H1 (cell line): Measurements from ENCODE around the gene VMO1. TPM values are rescaled to one million over a fixed set of nuclear protein-coding genes. Genes with fewer than 3 reads are reported as not detected.

Experiments
- CTCF ChIA-PET: fragments of 300-600 bp; sonication (Branson Sonifier 250); formaldehyde crosslinking; loops from one replicate; lab custom pipeline; 2021; ENCODE audit not compliant: partially characterized antibody; lab: Charles Lee
- POLR2A ChIA-PET: fragments of 300-600 bp; sonication (Branson Sonifier 250); formaldehyde crosslinking; loops from one replicate; lab custom pipeline; 2021; ENCODE audit warnings: inconsistent platforms; ENCODE audit not compliant: partially characterized antibody; lab: Charles Lee
- DNase-seq, 2 experiments: peaks; one replicate each; pipeline versions ENCODE4 v3.0.0 to v3.0.0-alpha.2; 2010 to 2022; ENCODE audit warnings: low spot score in 2 of 2, low read depth in 1 of 2, mixed read lengths in 1 of 2
- FAIRE-seq: peaks from 2 replicates; lab custom pipeline; 2011; peaks lifted over from hg19 to GRCh38; lab: Jason Lieb, UNC
- H2AFZ ChIP-seq: 2 replicates; pipeline ENCODE4 v1.8.1; 2012; ENCODE audit warnings: low read length, inconsistent platforms
- H2AK5ac ChIP-seq: 2 replicates; pipeline ENCODE4 v1.6.1; 2013; ENCODE audit warnings: low read depth, low read length
- H2BK120ac ChIP-seq: replicated peaks from 2 replicates; pipeline ENCODE3; 2013; ENCODE audit warnings: low read depth, low read length, inconsistent platforms
- H2BK12ac ChIP-seq: 2 replicates; pipeline ENCODE4 v1.6.1; 2013; ENCODE audit warnings: low read depth, low read length
- H2BK15ac ChIP-seq: 2 replicates; pipeline ENCODE4 v1.6.1; 2013; ENCODE audit warnings: low read length
- H2BK20ac ChIP-seq: 2 replicates; pipeline ENCODE4 v1.6.1; 2013; ENCODE audit warnings: low read length
- H2BK5ac ChIP-seq: 2 replicates; pipeline ENCODE4 v1.6.1; 2013; ENCODE audit warnings: low read depth, low read length
- H3K14ac ChIP-seq: 2 replicates; pipeline ENCODE4 v1.6.1; 2013; ENCODE audit warnings: inconsistent platforms; ENCODE audit not compliant: insufficient read length
- H3K18ac ChIP-seq: 2 replicates; pipeline ENCODE4 v1.6.1; 2013; ENCODE audit warnings: low read length; ENCODE audit errors: extremely low read depth
- H3K23ac ChIP-seq: 2 replicates; pipeline ENCODE4 v1.6.1; 2013; ENCODE audit warnings: inconsistent platforms; ENCODE audit not compliant: insufficient read length
- H3K23me2 ChIP-seq: 2 replicates; pipeline ENCODE4 v1.6.1; 2013; ENCODE audit warnings: low read depth, low read length
- H3K27ac ChIP-seq: 2 replicates; pipeline ENCODE4 v1.6.1; 2011; ENCODE audit warnings: low read depth, low read length, inconsistent platforms
- H3K27me3 ChIP-seq, 4 experiments: replicated peaks in 1 of 4; 1 replicate in 1 of 4; 2 replicates in 3 of 4; pipeline versions ENCODE4 v1.6.1 to v1.8.1; 2011 to 2013; ENCODE audit warnings: low read length in 3 of 4, mild to moderate bottlenecking in 3 of 4, inconsistent platforms in 2 of 4, mixed read lengths in 2 of 4, moderate library complexity in 1 of 4; ENCODE audit not compliant: control insufficient read depth in 3 of 4, insufficient read depth in 3 of 4; ENCODE audit errors: extremely low read depth in 1 of 4
- H3K36me3 ChIP-seq, 4 experiments: 2 replicates each; pipeline versions ENCODE4 v1.6.1 to v1.8.1; 2011 to 2013; ENCODE audit warnings: mild to moderate bottlenecking in 4 of 4, low read length in 3 of 4, moderate library complexity in 2 of 4, control low read depth in 1 of 4, inconsistent platforms in 1 of 4; ENCODE audit not compliant: insufficient read depth in 4 of 4, control insufficient read depth in 2 of 4
- H3K4ac ChIP-seq: replicated peaks from 2 replicates; pipeline ENCODE3; 2013; ENCODE audit warnings: low read length, low read depth, mixed read lengths, inconsistent platforms; ENCODE audit not compliant: insufficient read length
- H3K4me1 ChIP-seq, 4 experiments: replicated peaks in 1 of 4; 1 replicate in 1 of 4; 2 replicates in 3 of 4; pipeline versions ENCODE4 v1.6.1 to v1.8.1; 2011 to 2013; ENCODE audit warnings: low read length in 3 of 4, inconsistent platforms in 2 of 4, mixed read lengths in 1 of 4; ENCODE audit not compliant: insufficient read depth in 4 of 4, control insufficient read depth in 3 of 4
- H3K4me2 ChIP-seq, 2 experiments: 2 replicates each; pipeline versions ENCODE4 v1.6.1 to v1.8.1; 2011 to 2013; ENCODE audit warnings: low read depth in 2 of 2, low read length in 2 of 2, control low read depth in 1 of 2, inconsistent platforms in 1 of 2, mild to moderate bottlenecking in 1 of 2; ENCODE audit not compliant: insufficient read depth in 1 of 2
- H3K4me3 ChIP-seq, 4 experiments: fragments of 200-600, 300-600 bp in 1 of 4; sonication (generic), shearing (Covaris generic), sonication (Bioruptor Twin) in 1 of 4; 2 replicates each; pipeline versions ENCODE4 v1.5.1 to v1.8.1; 2011 to 2016; ENCODE audit warnings: low read length in 4 of 4, low read depth in 3 of 4, control low read depth in 2 of 4, inconsistent platforms in 2 of 4, mild to moderate bottlenecking in 2 of 4, mixed read lengths in 1 of 4, moderate library complexity in 1 of 4; ENCODE audit not compliant: insufficient read depth in 2 of 4; ENCODE audit errors: extremely low read depth in 1 of 4
- H3K56ac ChIP-seq: replicated peaks from 2 replicates; pipeline ENCODE3; 2013; ENCODE audit warnings: low read depth, mild to moderate bottlenecking, mixed read lengths, low read length, inconsistent platforms; ENCODE audit not compliant: insufficient read length
- H3K79me1 ChIP-seq: 2 replicates; pipeline ENCODE4 v1.6.1; 2013; ENCODE audit warnings: low read depth, low read length, control low read depth
- H3K79me2 ChIP-seq, 2 experiments: 2 replicates each; pipeline versions ENCODE4 v1.6.1 to v1.8.1; 2012 to 2013; ENCODE audit warnings: low read length in 2 of 2, mild to moderate bottlenecking in 2 of 2, inconsistent platforms in 1 of 2; ENCODE audit not compliant: insufficient read depth in 2 of 2, control insufficient read depth in 1 of 2
- H3K9ac ChIP-seq, 4 experiments: replicated peaks in 1 of 4; 1 replicate in 1 of 4; 2 replicates in 3 of 4; pipeline versions ENCODE4 v1.6.1 to v1.8.1; 2011 to 2013; ENCODE audit warnings: low read depth in 3 of 4, low read length in 3 of 4, control low read depth in 2 of 4, mild to moderate bottlenecking in 2 of 4, moderate library complexity in 2 of 4, inconsistent platforms in 1 of 4; ENCODE audit errors: extremely low read depth in 1 of 4
- H3K9me3 ChIP-seq, 2 experiments: 2 replicates each; pipeline versions ENCODE4 v1.6.1 to v1.8.1; 2012 to 2013; ENCODE audit warnings: mild to moderate bottlenecking in 2 of 2, moderate library complexity in 2 of 2, control low read depth in 1 of 2, inconsistent platforms in 1 of 2, low read depth in 1 of 2, low read length in 1 of 2, mixed read lengths in 1 of 2; ENCODE audit not compliant: insufficient read depth in 2 of 2
- H4K20me1 ChIP-seq, 2 experiments: replicated peaks in 1 of 2; 2 replicates each; pipeline versions ENCODE3 to v1.8.1; 2011 to 2013; ENCODE audit warnings: inconsistent platforms in 2 of 2, low read length in 2 of 2, mild to moderate bottlenecking in 1 of 2; ENCODE audit not compliant: insufficient read depth in 2 of 2, control insufficient read depth in 1 of 2
- H4K5ac ChIP-seq: 2 replicates; pipeline ENCODE4 v1.6.1; 2013; ENCODE audit warnings: low read length, low read depth, mixed read lengths, inconsistent platforms; ENCODE audit not compliant: insufficient read length
- H4K8ac ChIP-seq: 2 replicates; pipeline ENCODE4 v1.8.0; 2013; ENCODE audit warnings: mild to moderate bottlenecking, moderate library complexity, low read length, inconsistent platforms; ENCODE audit not compliant: insufficient read depth; ENCODE audit errors: extremely low read depth
- H4K91ac ChIP-seq: replicated peaks from 2 replicates; pipeline ENCODE3; 2013; ENCODE audit warnings: low read length, mixed read lengths, inconsistent platforms; ENCODE audit not compliant: insufficient read length
- BACH1 ChIP-seq: IDR thresholded peaks from 2 replicates; pipeline ENCODE4 v1.6.1; 2012; ENCODE audit warnings: low read length, improper control_type of control experiment
- CBX8 ChIP-seq: fragments of 300-800, 300-1000 bp; sonication (generic); IDR thresholded peaks from 2 replicates; pipeline ENCODE4 v1.7.1; 2016; ENCODE audit warnings: low read depth, low read length, borderline replicate concordance
- CTBP2 ChIP-seq: IDR thresholded peaks from 2 replicates; pipeline ENCODE4 v1.7.0; 2011; ENCODE audit warnings: borderline replicate concordance, mild to moderate bottlenecking, moderate library complexity, mixed read lengths, low read length; ENCODE audit not compliant: insufficient read depth, insufficient read length
- POLR2A ChIP-seq, 2 experiments: IDR thresholded peaks; 1 replicate in 1 of 2; 2 replicates in 1 of 2; pipeline ENCODE4 v1.6.1; 2011; ENCODE audit warnings: low read depth in 2 of 2, low read length in 2 of 2, mild to moderate bottlenecking in 2 of 2; ENCODE audit errors: control extremely low read depth in 1 of 2
- POU5F1 ChIP-seq: IDR thresholded peaks from 2 replicates; pipeline ENCODE4 v1.6.1; 2011; ENCODE audit warnings: low read depth, mild to moderate bottlenecking, low read length, moderate library complexity
- SP1 ChIP-seq: IDR thresholded peaks from 2 replicates; pipeline ENCODE4 v1.6.1; 2011; ENCODE audit warnings: low read depth, low read length
- TAF1 ChIP-seq: IDR thresholded peaks from 2 replicates; pipeline ENCODE4 v1.6.1; 2011; ENCODE audit warnings: mild to moderate bottlenecking, low read depth, low read length
- TAF7 ChIP-seq: optimal IDR thresholded peaks from 2 replicates; pipeline ENCODE3; 2011; ENCODE audit warnings: low read depth, mild to moderate bottlenecking, inconsistent platforms, low read length, moderate library complexity, borderline replicate concordance
- ZNF274 ChIP-seq: IDR thresholded peaks from 2 replicates; pipeline ENCODE4 v1.7.0; 2012; ENCODE audit warnings: low read length, borderline replicate concordance; ENCODE audit errors: extremely low read depth
- WGBS, 2 experiments: shearing (Covaris generic) in 1 of 2; methylation state at CpG; one replicate each; pipeline versions ENCODE4 v1.1.6 to v1.1.7; 2013 to 2015; ENCODE audit warnings: low lambda C conversion rate in 2 of 2, mixed read lengths in 2 of 2, inconsistent platforms in 1 of 2, low coverage in 1 of 2, missing lambda C conversion rate in 1 of 2; ENCODE audit not compliant: insufficient replicate concordance in 2 of 2, insufficient coverage in 1 of 2, insufficient read length in 1 of 2; ENCODE audit errors: extremely low coverage in 1 of 2, missing lambda C conversion rate in 1 of 2; 5-methylcytosine and 5-hydroxymethylcytosine counted together
- polyA plus RNA-seq, 7 experiments: library from polyadenylated mRNA; depleted of rRNA in 3 of 7; stranded (reverse) in 5 of 7; unstranded in 2 of 7; fragments of >200 nt in 5 of 7; fragments of 200-250 nt in 2 of 7; gene quantifications; 1 replicate in 5 of 7; 2 replicates in 1 of 7; 4 replicates in 1 of 7; pipeline versions ENCODE4 v1.2.1 to v1.2.3, GENCODE V29; 2011 to 2013; ENCODE audit warnings: missing spikeins in 2 of 7, mixed read lengths in 2 of 7
- total RNA-seq: library from RNA; stranded (reverse); fragmentation: NEBNext Ultra II Directional; extraction: Animal tissue kit (Norgen Biotek cat#: 25700); gene quantifications from 2 replicates; pipeline ENCODE4 v1.2.1, GENCODE V29; 2021

Gene VMO1
- total and polyA plus RNA-seq, 2 of the 8 experiments (the other 6 are each of a cell fraction or from before 2014, with no cell fraction given): 0.30 TPM; not detected in 1

GRCh38 chr17:4802228-4802627, 16.1 kb upstream of the VMO1 start, which contains the start of gene C17orf114:
TSS of gene C17orf114 (minus strand) at chr17:4802328.
- Histone ChIP-seq H2BK5ac (no peak within 1 kb of the TSS; the same call in 1 of the 2 replicates), H4K5ac (no peak within 1 kb of the TSS), H2AK5ac (no peak within 1 kb of the TSS; the same call in 1 of the 2 replicates), H3K4me1 (no peaks in the 10 kb centered on the region; a peak in 1 of 7 replicates), H4K8ac (no peak within 1 kb of the TSS), H3K23ac (no peak within 1 kb of the TSS), H3K14ac (no peak within 1 kb of the TSS), H3K79me2 (peaks cover 0 to 8% of the 10 kb centered on the region in 2 experiments; a peak in 2 of 4 replicates), H3K79me1 (peaks cover 4% of the 10 kb centered on the region), H3K18ac (no peak within 1 kb of the TSS), H3K9me3 (no peaks in the 10 kb centered on the region), H2BK20ac (no peak within 1 kb of the TSS)
- no peak for DNase-seq
- POLR2A ChIA-PET: interaction anchor here (0.7 kb wide), 1 partner anchor 72 kb away, joined by 4 read pairs; no protein-coding TSS in a partner anchor
- no peak for TF ChIP-seq BACH1
- TF ChIP-seq POLR2A (IDR thresholded peaks at IDR 0.05; ENCODE audit: control extremely low read depth in 1 of 2, low read depth in 2 of 2, low read length in 2 of 2): no peak
- TF ChIP-seq TAF1: no peak
- TF ChIP-seq POU5F1: no peak
- no peak for TF ChIP-seq SP1
- no peak for TF ChIP-seq CBX8
- no peak for TF ChIP-seq CTBP2
- no peak for TF ChIP-seq TAF7
- no peak for TF ChIP-seq ZNF274
- TF ChIP-seq, all 59 proteins: peak for 0
- Histone ChIP-seq H3K23me2 (peaks cover 2% of the 10 kb centered on the region; the same call in 1 of the 2 replicates), H3K4ac (no peak within 1 kb of the TSS), H3K4me2 (no peak within 1 kb of the TSS), H3K56ac (no peak within 1 kb of the TSS), H2BK120ac (no peak within 1 kb of the TSS), H3K36me3 (peaks cover 0 to 19% (median 12%) of the 10 kb centered on the region in 4 experiments; a peak in 7 of 8 replicates), H2BK15ac (no peak within 1 kb of the TSS), H3K9ac (no peak within 1 kb of the TSS), H2BK12ac (no peak within 1 kb of the TSS), H3K4me3 (no peak within 1 kb of the TSS), H2AFZ (no peak within 1 kb of the TSS), H4K20me1 (peaks cover 0 to 3% of the 10 kb centered on the region in 2 experiments), H3K27me3 (no peaks in the 10 kb centered on the region), H4K91ac (no peak within 1 kb of the TSS), H3K27ac (no peak within 1 kb of the TSS)
- CTCF ChIA-PET: interaction anchor here (1.2 to 1.8 kb wide), 2 partner anchors 65 to 80 kb away, joined by 4 to 7 read pairs; no protein-coding TSS in a partner anchor
- WGBS, 2 experiments: 78% methylated on average over 7 of the region's 9 CpGs; no CpG with 5 or more reads in 1 of the 2 experiments
- FAIRE-seq: no peak
